K562 (cell line): ENCODE data around the gene ASAH2B. TPM values are rescaled to one million over a fixed set of nuclear protein-coding genes. Genes with fewer than 3 reads are reported as not detected.

Experiments used
- ATF4 ChIP-seq: fragments of 450-650 bp; formaldehyde crosslinking; IDR thresholded peaks from 2 replicates; pipeline ENCODE4 v1.4.0; 2022; ENCODE audit warnings: mild to moderate bottlenecking, moderate library complexity
- CBFA2T3 ChIP-seq: fragments of 450-650 bp; IDR thresholded peaks from 2 replicates; pipeline ENCODE4 v1.6.1; 2017
- ETV6 ChIP-seq, 3 experiments: fragments of 150-350 bp in 1 of 3; sonication (generic) in 1 of 3; formaldehyde crosslinking in 1 of 3; IDR thresholded peaks; 2 replicates each; pipeline versions ENCODE4 v1.6.1 to v1.8.0; 2014 to 2022; ENCODE audit warnings: borderline replicate concordance in 2 of 3, low read depth in 2 of 3, antibody characterized with exemption in 1 of 3, low read length in 1 of 3, mild to moderate bottlenecking in 1 of 3, missing genetic modification reagents in 1 of 3
- GTF2A2 ChIP-seq: IDR thresholded peaks from 2 replicates; pipeline ENCODE4 v1.6.1; 2016; ENCODE audit warnings: mild to moderate bottlenecking, missing genetic modification characterization, missing compliant biosample characterization
- HOMEZ ChIP-seq: fragments of 250-450 bp; sonication (Bioruptor Pico); IDR thresholded peaks from 2 replicates; pipeline ENCODE4 v1.4.0; 2020; ENCODE audit warnings: mild to moderate bottlenecking, moderate library complexity
- MYBL2 ChIP-seq, 2 experiments: fragments of 450-650 bp in 1 of 2; sonication (generic) in 1 of 2; formaldehyde crosslinking in 1 of 2; IDR thresholded peaks; 2 replicates each; pipeline versions ENCODE4 v1.6.1 to v1.8.1; 2017 to 2022; ENCODE audit warnings: borderline replicate concordance in 1 of 2, inconsistent platforms in 1 of 2, low read depth in 1 of 2, mild to moderate bottlenecking in 1 of 2, missing genetic modification reagents in 1 of 2, moderate library complexity in 1 of 2
- NFE2 ChIP-seq: IDR thresholded peaks from 2 replicates; pipeline ENCODE4 v1.6.1; 2014; ENCODE audit warnings: antibody characterized with exemption, low read depth
- NR3C1 ChIP-seq: sonication (generic); formaldehyde crosslinking; IDR thresholded peaks from 2 replicates; pipeline ENCODE4 v1.8.1; 2022; ENCODE audit warnings: missing genetic modification reagents
- TCF3 ChIP-seq: sonication (generic); formaldehyde crosslinking; IDR thresholded peaks from 2 replicates; pipeline ENCODE4 v1.4.0; 2020; ENCODE audit warnings: mild to moderate bottlenecking, missing genetic modification reagents
- TCF7L2 ChIP-seq: fragments of 150-350 bp; IDR thresholded peaks from 2 replicates; pipeline ENCODE4 v1.6.1; 2016; ENCODE audit warnings: low read depth, mild to moderate bottlenecking, low read length, moderate library complexity
- TRIM28 ChIP-seq: fragments of 450-650 bp; IDR thresholded peaks from 2 replicates; pipeline ENCODE4 v1.6.1; 2017
- U2AF2 ChIP-seq: fragments of 200-400 bp; formaldehyde crosslinking; optimal IDR thresholded peaks from 2 replicates; pipeline ENCODE3; 2017; ENCODE audit warnings: low read depth, mild to moderate bottlenecking, low read length
- USF2 ChIP-seq: sonication (generic); formaldehyde crosslinking; IDR thresholded peaks from 2 replicates; pipeline ENCODE4 v1.5.0; 2020; ENCODE audit warnings: missing genetic modification reagents
- XRCC5 ChIP-seq: fragments of 200-400 bp; formaldehyde crosslinking; IDR thresholded peaks from 2 replicates; pipeline ENCODE4 v1.6.1; 2017; ENCODE audit warnings: low read depth, mild to moderate bottlenecking, low read length
- YY1 ChIP-seq, 3 experiments: IDR thresholded peaks; 2 replicates each; pipeline ENCODE4 v1.6.1; 2011; ENCODE audit warnings: low read length in 2 of 3, mild to moderate bottlenecking in 2 of 3, moderate library complexity in 2 of 3, borderline replicate concordance in 1 of 3, control low read depth in 1 of 3, low read depth in 1 of 3; ENCODE audit not compliant: insufficient read depth in 3 of 3, insufficient replicate concordance in 2 of 3, control insufficient read depth in 1 of 3, insufficient read length in 1 of 3; ENCODE audit errors: extremely low read depth in 1 of 3
- ZFX ChIP-seq: sonication (generic); formaldehyde crosslinking; IDR thresholded peaks from 2 replicates; pipeline ENCODE4 v1.8.0; 2022; ENCODE audit warnings: mild to moderate bottlenecking, missing genetic modification reagents, moderate library complexity
- ZNF232 ChIP-seq: sonication (generic); formaldehyde crosslinking; IDR thresholded peaks from 2 replicates; pipeline ENCODE4 v1.8.0; 2022; ENCODE audit warnings: mild to moderate bottlenecking, missing genetic modification reagents
- polyA plus RNA-seq, 8 experiments: library from polyadenylated mRNA; depleted of rRNA in 4 of 8; stranded (reverse) in 5 of 8; unstranded in 3 of 8; fragments of >200 nt; fragmentation: Nextera tagmentation in 2 of 8; fragmentation: Illumina TruSeq in 1 of 8; extraction: Ambion mirVana in 2 of 8; extraction: Trizol in 1 of 8; gene quantifications; 2 replicates each; pipeline versions ENCODE4 v1.2.1 to v1.2.3, GENCODE V29; 2011 to 2014; ENCODE audit warnings: inconsistent platforms in 1 of 8, missing spikeins in 1 of 8
- total RNA-seq, 7 experiments: library from RNA; depleted of rRNA in 6 of 7; stranded (reverse); fragments of >200 nt in 6 of 7; fragmentation: Illumina TruSeq in 2 of 7; extraction: Trizol in 2 of 7; gene quantifications; 2 replicates each; pipeline versions ENCODE4 v1.2.1 to v1.2.3, GENCODE V29; 2011 to 2021; ENCODE audit warnings: low replicate concordance in 1 of 7
- TF ChIP-seq, protein P1 (sequence below): fragments of 450-650 bp; formaldehyde crosslinking; conservative IDR thresholded peaks from 2 replicates; pipeline ENCODE4 v1.4.0; 2022; ENCODE audit warnings: mild to moderate bottlenecking, missing genetic modification characterization
- TF ChIP-seq, protein P2 (sequence below): IDR thresholded peaks from 2 replicates; pipeline ENCODE4 v1.6.1; 2011; ENCODE audit warnings: borderline replicate concordance, low read depth, mild to moderate bottlenecking, moderate library complexity, low read length; ENCODE audit not compliant: insufficient read depth, poor library complexity, severe bottlenecking

The ASAH2B gene
- total and polyA plus RNA-seq, 9 of the 15 experiments (the other 6 are each of a cell fraction or from before 2014, with no cell fraction given): 5.0 to 18.3 (median 14.4) TPM

- TF ChIP-seq CBFA2T3: peak; percentile 21; the same call in 1 of the 2 replicates
- no peak for TF ChIP-seq USF2 (CRISPR knock-in tag)
- TF ChIP-seq U2AF2: no peak
- peak in 2 of 3 experiments; percentile 10 to 42 for TF ChIP-seq YY1 (IDR thresholded peaks at IDR 0.05; ENCODE audit: borderline replicate concordance in 1 of 3, control insufficient read depth in 1 of 3, extremely low read depth in 1 of 3, insufficient read depth in 3 of 3, insufficient read length in 1 of 3, insufficient replicate concordance in 2 of 3, low read depth in 1 of 3, low read length in 2 of 3)
- TF ChIP-seq TCF3: peak; percentile 36; the same call in 1 of the 2 replicates
- peak; percentile 76 for TF ChIP-seq ZFX (CRISPR knock-in tag)
- TF ChIP-seq TRIM28: no peak; the same call in 1 of the 2 replicates
- TF ChIP-seq, protein P1, sequence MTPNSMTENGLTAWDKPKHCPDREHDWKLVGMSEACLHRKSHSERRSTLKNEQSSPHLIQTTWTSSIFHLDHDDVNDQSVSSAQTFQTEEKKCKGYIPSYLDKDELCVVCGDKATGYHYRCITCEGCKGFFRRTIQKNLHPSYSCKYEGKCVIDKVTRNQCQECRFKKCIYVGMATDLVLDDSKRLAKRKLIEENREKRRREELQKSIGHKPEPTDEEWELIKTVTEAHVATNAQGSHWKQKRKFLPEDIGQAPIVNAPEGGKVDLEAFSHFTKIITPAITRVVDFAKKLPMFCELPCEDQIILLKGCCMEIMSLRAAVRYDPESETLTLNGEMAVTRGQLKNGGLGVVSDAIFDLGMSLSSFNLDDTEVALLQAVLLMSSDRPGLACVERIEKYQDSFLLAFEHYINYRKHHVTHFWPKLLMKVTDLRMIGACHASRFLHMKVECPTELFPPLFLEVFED (CRISPR knock-in tag): 0 out of 2 replicates have a peak, but pooled peaks have one; percentile 14
- no peak for TF ChIP-seq NR3C1 (CRISPR knock-in tag)
- TF ChIP-seq ZNF232: no peak
- no peak for TF ChIP-seq MYBL2 (IDR thresholded peaks at IDR 0.05; ENCODE audit: low read depth)
- no peak for TF ChIP-seq MYBL2 (CRISPR knock-in tag; IDR thresholded peaks at IDR 0.05; ENCODE audit: borderline replicate concordance)
- TF ChIP-seq NFE2: no peak
- TF ChIP-seq ATF4 (CRISPR knock-in tag): no peak
- 0 out of 2 replicates have a peak, but pooled peaks have one; percentile 16 for TF ChIP-seq TCF7L2
- no peak for TF ChIP-seq XRCC5
- peak in 1 of 2 experiments; percentile 77; a peak in 2 of 4 replicates for TF ChIP-seq ETV6 (IDR thresholded peaks at IDR 0.05; ENCODE audit: borderline replicate concordance in 1 of 2, low read depth in 2 of 2, low read length in 1 of 2)
- no peak for TF ChIP-seq ETV6 (CRISPR knock-in tag; IDR thresholded peaks at IDR 0.05; ENCODE audit: borderline replicate concordance)
- TF ChIP-seq, protein P2, sequence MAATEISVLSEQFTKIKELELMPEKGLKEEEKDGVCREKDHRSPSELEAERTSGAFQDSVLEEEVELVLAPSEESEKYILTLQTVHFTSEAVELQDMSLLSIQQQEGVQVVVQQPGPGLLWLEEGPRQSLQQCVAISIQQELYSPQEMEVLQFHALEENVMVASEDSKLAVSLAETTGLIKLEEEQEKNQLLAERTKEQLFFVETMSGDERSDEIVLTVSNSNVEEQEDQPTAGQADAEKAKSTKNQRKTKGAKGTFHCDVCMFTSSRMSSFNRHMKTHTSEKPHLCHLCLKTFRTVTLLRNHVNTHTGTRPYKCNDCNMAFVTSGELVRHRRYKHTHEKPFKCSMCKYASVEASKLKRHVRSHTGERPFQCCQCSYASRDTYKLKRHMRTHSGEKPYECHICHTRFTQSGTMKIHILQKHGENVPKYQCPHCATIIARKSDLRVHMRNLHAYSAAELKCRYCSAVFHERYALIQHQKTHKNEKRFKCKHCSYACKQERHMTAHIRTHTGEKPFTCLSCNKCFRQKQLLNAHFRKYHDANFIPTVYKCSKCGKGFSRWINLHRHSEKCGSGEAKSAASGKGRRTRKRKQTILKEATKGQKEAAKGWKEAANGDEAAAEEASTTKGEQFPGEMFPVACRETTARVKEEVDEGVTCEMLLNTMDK: peak; percentile 2
- no peak for TF ChIP-seq GTF2A2
- no peak for TF ChIP-seq HOMEZ
These were observed at the start of gene ASAH2B (continued) for GRCh38 chr10:50739618-50740292.
